Activated CD4-positive, alpha-beta T cell treated with anti-CD3 and anti-CD28 coated beads, Interleukin-2, amount 50 U/mL, for 24 hours (primary cell): ENCODE data around the gene FERMT3.

ENCODE experiments used
- DNase-seq, 2 donors: peaks; one replicate each; pipeline ENCODE4 v3.0.0-alpha.2; 2020; ENCODE audit warnings: low read depth in 1 of 2, low spot score in 1 of 2

Gene FERMT3

GRCh38 chr11:64247729-64248531, 41.4 kb downstream of the FERMT3 start:
- DNase-seq, result no peak

DNA sequence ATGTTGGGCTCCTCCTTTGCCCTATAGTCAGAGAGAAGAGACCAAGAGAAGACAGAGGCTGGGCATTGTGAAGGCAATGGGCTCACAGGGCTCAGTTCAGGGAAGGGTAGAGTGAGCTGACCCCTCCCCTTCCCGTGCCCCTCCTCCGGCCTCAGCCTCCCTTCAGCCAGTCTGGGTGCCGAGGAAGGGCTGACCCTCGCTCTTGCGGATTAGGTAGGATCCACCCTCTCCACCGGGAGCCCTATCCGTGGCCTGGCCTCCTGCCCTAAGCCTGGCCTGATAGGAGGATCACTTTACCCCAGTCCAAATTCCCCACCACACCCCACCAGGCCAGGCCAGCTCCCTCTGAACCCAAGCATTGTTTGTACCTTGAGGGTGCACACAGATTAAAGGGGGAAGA, 42.1 kb downstream of the FERMT3 start:
- DNase-seq, result no peak

GRCh38 chr11:64249038-64249437, 42.5 kb downstream of the FERMT3 start:
- no peak for DNase-seq

- DNase-seq, result no peak
Measured at GRCh38 chr11:64249563-64250414, 43.3 kb downstream of the FERMT3 start.

GRCh38 chr11:64250415-64251015, 44.0 kb downstream of the FERMT3 start:
- DNase-seq, result no peak

DNA sequence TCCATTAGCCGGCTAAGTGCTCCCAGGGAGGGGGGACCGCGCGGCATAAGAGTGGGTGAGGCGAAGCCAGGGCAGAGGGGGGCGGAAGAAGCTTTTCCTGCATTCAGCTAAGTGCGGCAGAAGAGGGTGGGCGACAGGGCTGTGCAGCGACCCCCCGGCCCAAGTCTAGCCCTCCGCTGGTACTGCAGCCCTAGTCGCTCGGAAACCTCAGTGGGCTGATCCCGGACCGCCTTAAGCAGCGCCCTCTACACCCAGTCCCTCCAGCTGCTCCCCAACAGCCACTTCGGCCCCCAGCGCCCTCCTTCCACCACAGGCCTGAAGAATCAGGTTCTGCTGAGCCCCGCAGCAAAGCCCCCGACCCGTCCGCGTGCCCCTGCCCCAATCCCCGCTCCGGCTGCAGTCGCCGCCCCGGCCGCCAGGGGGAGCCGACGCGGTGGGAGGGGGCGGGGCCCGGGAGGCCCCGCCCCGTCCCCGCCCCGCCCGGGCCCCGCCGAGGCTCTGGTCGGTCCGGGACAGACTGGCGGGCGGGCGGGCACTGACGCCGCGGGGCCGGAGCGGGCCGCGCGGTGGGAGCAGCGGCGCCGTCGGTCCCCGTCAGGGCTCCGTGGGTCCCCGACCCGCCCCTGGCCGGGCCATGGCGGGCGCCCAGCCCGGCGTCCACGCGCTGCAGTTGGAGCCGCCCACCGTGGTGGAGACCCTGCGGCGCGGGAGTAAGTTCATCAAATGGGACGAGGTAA, 44.7 kb downstream of the FERMT3 start, which contains the start of gene PLCB3:
Gene PLCB3 (plus strand): TSS at position 515 of the 737 bp plus-strand sequence. CDS start 120 bp downstream, at position 635.
- DNase-seq, result peak; percentile 39 to 50

GRCh38 chr11:64251753-64252002, 45.2 kb downstream of the FERMT3 start:
- no peak for DNase-seq

DNA sequence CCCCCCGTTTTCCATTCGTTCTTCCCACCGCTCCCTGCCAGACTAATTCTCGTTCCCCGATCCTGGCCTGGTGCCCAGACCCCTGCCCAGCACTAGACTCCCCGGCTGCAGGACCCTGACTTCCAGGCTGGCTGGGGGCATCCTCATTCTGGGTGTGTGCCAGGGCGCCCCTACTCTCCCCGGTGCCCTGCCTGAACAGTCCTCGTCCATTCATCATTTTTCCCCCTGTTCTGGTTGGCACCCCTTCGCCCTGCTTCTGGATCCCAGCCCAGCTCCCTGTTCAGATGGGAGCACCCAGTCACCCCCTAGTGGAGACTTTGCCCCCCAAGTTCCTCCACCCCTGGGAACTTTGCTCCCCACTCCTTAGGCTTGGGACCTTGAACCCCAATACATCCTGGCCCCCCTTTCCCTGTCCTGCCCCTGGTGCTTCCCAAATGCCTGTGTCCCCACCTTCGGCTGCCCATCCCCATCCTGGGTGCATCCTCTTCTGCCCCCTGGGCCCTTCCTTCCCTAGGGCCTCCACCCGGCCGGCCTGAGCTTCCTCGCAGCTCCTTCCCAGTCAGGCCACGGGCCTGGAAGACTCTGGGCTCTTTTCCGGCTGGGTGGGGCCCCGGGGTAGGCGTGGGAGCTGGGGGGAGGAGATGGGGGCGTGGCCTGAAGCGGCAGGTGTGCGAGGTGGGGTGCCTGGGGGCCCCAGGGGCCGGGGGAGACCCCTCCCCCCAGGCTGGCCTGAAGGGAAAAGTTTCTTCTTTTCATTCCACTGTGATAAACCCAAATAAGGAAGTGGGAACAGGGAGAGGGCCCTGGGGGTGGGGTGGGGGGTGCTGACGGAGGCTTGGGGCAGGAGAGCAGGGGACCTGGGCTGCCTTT, 45.7 kb downstream of the FERMT3 start:
- no peak for DNase-seq

DNA sequence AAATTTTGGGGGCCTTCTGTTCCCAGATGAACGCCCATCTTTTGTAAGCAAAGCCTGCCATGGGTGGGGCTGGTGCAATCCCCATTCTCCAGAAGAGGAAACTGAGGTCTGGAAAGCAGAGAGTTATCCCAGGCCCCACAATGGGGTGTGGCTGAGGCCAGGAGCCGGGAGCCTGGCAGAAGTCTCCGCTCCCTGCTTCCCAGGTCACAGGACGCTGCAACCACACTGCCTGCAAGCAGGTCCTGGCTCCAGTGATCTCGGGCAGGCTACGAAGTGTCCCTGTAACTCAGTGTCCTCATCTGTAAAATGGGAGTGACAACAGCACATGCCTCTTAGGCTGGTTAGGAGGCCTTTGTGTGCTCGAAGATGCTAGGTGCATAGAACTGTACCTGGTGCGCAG, 46.5 kb downstream of the FERMT3 start:
- no peak for DNase-seq

DNA sequence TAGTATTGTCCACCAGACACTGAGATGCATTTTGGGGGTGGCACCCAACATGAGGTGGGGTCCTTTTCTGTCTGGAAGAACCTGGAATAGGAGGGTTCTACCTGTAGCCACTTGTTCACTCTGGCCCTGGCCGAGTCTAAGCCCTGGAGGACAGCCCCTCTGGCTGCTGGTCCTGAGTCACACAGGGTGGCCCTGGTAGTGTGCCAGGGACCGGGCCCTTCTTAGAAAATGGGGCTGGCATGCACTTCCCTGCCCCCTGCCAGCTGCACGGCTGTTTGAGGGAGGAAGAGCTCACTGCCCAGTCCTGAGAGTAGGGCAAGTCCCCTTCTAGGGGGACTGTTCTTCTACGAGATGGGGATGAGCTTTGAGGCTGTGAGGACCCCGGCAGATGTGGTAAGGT, 47.0 kb downstream of the FERMT3 start:
- DNase-seq, result no peak

DNA sequence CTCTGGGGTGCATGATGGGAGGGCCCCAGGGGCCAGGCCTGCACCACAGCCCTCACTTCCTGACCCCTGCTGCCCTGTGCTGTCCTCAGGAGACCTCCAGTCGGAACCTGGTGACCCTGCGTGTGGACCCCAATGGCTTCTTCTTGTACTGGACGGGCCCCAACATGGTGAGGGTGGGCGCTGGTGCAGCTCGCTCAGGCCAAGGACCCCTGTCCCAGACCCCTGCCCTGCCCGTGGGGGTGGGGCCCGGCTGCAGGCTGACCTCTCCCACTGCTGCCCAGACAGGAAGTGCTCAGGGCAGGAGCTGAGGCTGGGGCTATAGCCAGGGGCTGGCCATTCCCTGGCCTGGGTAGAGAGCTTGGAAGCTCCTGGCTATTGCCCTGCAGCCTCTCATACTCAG, 47.8 kb downstream of the FERMT3 start:
- no peak for DNase-seq

DNA sequence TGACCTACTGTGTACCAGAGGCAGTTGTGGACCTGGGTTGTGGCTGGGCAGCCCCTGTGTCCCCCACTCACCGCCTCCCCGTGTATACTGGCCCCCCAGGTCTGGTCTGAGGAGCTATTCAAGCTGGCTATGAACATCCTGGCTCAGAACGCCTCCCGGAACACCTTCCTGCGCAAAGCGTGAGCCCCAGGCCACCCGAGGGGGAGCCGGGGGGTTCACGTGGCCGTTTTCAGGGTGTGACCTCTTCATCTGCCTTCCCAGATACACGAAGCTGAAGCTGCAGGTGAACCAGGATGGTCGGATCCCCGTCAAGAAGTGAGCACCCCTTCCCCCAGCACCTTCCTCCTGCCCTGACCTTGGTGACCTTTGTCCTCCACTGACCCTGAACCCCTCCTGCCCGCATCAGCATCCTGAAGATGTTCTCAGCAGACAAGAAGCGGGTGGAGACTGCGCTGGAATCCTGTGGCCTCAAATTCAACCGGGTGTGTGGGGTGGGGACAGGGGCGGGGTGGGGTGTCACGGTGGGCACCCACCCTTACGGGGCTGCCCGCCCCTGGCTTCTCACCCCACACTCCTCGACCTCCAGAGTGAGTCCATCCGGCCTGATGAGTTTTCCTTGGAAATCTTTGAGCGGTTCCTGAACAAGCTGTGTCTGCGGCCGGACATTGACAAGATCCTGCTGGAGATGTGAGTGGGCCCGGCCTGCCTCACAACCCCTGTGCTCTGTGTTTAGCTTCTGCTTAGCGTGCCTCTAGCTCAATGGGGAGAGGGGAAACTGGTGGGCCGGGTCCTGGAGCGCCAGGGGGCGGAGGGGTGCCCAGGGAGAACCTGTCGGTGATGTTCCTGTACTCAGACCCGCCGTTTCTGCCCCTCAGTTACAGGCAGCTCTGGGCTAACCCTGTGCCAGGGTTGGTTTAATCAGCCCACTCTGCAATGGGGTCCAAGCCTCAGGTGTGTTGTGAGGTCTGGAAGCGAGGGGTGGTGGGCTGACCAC, 48.9 kb downstream of the FERMT3 start:
- DNase-seq, result no peak

DNA sequence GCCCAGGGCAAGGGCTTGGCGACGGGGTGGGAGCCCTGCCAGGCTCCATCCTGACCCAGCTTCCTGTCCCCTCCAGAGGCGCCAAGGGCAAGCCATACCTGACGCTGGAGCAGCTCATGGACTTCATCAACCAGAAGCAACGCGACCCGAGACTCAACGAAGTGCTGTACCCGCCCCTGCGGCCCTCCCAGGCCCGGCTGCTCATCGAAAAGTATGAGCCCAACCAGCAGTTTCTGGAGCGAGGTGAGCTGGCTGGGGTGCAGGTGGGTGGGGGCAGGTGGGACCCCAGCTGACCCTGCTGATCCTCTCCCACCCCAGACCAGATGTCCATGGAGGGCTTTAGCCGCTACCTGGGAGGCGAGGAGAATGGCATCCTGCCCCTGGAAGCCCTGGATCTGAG, 49.8 kb downstream of the FERMT3 start:
- no peak for DNase-seq

- DNase-seq, result no peak
Measured at GRCh38 chr11:64258356-64258755, 51.8 kb downstream of the FERMT3 start.

DNA sequence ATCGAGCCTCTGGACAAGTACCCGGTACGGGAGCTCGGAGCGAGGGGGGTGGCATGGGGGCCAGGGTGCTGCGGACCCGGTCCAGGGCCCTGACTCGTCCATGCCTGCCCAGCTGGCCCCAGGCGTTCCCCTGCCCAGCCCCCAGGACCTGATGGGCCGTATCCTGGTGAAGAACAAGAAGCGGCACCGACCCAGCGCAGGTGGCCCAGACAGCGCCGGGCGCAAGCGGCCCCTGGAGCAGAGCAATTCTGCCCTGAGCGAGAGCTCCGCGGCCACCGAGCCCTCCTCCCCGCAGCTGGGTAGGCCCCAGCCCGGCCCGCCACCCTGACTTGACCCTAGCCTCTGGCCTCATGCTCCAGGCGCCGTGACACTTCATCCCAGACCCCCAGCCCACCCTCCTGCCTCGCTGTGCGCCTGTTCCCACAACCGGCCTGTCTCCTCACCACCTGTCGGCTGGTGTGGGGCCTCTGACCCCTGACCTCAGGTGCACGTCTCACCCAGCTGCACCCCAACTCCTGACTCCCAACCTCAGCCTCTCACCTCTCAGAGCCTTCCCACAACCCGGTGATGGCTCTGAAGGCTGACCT, 52.5 kb downstream of the FERMT3 start:
- DNase-seq, result no peak

DNA sequence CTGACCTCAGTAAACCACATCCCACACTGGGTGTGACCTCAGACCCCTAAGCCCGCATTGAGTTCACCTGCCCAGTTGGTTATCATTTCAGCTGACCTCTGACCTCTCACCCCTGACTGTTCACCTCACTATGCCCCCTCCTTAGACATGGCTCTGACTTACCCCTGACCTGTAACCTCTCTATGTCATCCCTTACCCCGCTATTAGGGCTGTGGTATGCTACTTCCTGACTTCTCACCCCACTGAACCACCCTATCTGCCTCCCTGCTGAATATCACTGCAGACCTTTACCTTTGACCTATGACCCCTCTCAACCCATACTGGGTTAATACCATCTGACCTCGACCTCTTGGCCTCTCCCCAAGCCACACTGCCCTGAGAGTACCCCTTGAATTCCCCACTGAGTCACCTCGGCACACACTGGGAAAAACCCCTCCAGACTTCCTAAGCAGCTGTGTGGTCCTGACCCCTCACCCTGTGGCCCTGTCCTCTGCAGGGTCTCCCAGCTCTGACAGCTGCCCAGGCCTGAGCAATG, 53.1 kb downstream of the FERMT3 start:
- no peak for DNase-seq

DNA sequence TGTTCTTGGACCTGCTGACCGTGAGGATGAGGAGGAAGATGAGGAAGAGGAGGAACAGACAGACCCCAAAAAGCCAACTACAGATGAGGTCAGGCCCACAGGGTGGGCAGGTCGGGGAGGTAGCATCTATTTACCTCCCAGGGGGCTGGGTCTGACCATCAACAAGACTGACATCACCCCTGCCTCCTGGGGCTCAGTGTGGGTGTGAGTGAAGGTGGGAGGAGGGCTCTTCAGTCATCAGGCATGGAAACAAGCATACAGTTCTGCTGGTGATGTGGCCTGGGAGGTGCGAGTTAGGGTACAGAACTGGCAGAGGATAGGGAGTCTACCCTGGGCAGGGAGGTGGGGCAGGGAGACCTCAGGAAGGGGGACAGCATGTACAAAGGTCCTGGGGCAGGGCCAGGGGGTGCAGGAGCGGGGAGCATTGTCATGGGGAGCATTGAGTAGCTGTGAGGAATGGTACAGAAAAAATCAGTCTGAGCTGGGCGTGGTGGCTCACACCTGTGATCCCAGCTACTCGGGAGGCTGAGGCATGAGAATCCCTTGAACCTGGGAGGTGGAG, 53.7 kb downstream of the FERMT3 start:
- DNase-seq, result no peak

DNA sequence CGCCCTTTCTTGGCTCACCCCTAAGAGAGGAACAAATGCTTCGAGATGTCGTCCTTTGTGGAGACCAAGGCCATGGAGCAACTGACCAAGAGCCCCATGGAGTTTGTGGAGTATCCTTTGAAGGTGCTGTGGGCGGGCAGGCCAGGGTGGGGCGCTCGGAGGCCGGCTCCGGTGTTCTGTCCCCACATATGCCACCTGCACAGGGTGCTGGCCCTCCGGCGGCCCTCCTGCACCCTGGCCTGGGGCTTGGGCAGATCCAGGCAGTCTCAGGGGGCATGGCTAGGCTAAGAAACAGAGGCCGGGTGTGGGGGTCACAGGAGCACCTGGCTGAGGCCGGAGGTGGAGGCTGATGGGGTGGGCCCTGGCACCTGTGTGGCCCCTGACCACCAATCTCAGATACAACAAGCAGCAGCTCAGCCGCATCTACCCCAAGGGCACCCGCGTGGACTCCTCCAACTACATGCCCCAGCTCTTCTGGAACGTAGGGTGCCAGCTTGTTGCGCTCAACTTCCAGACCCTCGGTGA, 55.1 kb downstream of the FERMT3 start:
- DNase-seq, result no peak
